Measurements from ENCODE around the gene GFAP. TPM values are rescaled to one million over a fixed set of nuclear protein-coding genes. Genes with fewer than 3 reads are reported as not detected.
A peak's percentile ranks its signal among the peaks of the same experiment; 100 is the strongest.

GFAP gene
- polyA plus RNA-seq, 6 donors from 2014 or later, result 0.30 to 0.83 (median 0.66) TPM; not detected in 1

DNA sequence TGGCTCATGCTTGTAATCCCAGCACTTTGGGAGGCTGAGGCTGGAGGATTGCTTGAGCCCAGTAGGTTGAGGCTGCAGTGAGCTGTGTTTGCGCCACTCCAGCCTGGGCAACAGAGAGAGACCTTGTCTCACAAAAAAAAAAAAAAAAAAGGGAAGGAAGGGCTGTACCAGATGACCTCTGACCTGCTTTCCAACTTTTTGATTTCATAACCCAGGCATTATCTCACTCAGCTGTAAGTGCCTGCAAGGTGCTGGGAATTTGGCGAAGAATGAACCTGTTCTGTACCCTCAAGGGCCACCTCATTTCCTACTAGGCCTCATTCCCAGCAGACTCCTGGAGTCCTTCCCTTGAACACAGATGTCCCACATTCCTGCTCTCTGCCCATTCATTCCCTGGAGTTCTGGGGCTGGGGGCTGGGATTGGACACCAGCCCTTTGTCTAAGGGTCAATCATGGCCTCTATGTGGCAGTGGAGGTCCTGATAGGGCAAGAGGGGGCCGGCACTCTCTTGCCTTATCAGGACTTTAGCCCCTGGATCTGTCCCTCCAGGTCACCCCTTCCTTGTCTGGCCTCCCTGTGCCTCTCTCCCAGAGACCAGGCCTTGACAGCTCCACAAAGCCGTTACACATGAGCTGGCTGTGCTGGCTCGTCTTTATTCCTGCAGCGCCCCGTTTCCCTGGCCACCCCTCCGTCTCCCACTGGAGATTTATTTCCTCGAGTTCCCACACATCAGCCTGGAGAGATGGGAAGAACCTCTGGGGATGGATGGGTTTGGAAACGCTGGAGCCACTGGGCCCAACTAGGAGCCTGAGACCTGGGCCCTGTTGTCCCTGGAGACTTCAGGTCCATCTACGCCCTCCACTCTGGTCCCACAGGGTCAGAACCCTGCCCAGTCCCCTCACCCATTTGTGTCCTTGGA lies 821 bp upstream of the GFAP start:
- Mint-ChIP-seq H3K36me3 (no peaks in the 10 kb centered on the region), H3K27me3 (peaks cover 19 to 54% (median 50%) of the 10 kb centered on the region in 3 donors), H3K9me3 (no peaks in the 10 kb centered on the region), H3K4me3 (no peak overlapping the region), H3K27ac (peak overlapping the region in 1 of 6 donors; percentile 74), H3K4me1 (peaks cover 15 to 20% (median 17%) of the 10 kb centered on the region in 3 donors)
- ATAC-seq (ENCODE audit: low read depth in 2 of 2) (no peak), DNase-seq (no peak)

DNA sequence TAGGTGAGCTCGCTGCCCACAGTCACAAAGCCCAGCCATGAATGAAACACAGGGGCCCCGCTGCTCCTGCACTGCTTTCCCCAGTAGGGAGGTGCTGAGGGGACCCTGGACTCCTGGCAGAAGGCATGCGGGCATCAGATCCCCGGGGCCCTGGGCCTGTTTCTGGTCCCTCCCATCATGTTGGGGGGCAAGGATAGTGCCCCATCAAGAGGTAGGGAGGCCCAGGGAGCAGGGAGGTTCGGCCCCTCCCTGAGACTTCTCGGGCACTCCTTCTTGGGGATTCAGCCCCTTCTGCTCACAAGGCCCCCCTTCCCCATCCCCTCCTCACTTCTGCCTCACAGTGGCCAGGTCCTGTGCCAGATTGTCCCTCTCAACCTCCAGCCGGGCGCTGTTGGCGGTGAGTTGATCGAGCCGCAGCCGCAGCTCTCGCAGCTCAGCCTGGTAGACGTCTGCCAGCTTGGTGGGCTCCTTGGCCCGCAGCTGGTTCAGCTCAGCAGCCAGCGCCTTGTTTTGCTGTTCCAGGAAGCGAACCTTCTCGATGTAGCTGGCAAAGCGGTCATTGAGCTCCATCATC lies 515 bp downstream of the GFAP start:
- no peak for DNase-seq
- H3K27ac Mint-ChIP-seq, result peak overlapping the region in 1 of 6 donors; percentile 80
- peaks cover 25 to 58% (median 48%) of the 10 kb centered on the region in 3 donors for H3K27me3 Mint-ChIP-seq
- no peak overlapping the region for H3K4me3 Mint-ChIP-seq
- no peaks in the 10 kb centered on the region for H3K36me3 Mint-ChIP-seq
- peaks cover 13 to 16% (median 14%) of the 10 kb centered on the region in 3 donors for H3K4me1 Mint-ChIP-seq
- H3K9me3 Mint-ChIP-seq, result no peaks in the 10 kb centered on the region
- ATAC-seq (ENCODE audit: low read depth in 2 of 2), result no peak

DNA sequence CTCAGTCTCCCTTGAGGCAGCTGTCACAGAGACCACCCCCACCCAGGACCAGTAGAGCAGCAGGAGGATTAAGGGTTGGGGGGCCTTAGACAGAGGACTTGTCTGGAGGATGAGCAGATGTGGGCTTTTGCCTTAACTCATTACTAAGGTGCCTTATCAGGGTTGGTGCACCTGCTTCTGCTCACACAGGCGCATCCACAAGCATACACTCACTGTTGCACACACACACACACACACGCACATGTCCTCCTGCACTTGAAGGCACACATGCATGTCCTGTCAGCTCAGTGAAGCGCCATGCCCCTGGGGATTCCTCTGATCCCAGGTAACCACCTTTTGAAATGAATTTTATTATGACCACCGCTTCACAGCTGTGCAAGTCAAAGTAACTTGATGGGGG lies 1.2 kb downstream of the GFAP start:
- DNase-seq (no peak), ATAC-seq (ENCODE audit: low read depth in 2 of 2) (peak in 1 of 2 donors; percentile 34)
- Mint-ChIP-seq H3K4me1 (peaks cover 13 to 16% (median 14%) of the 10 kb centered on the region in 3 donors), H3K4me3 (no peak overlapping the region), H3K27me3 (peaks cover 30 to 61% (median 53%) of the 10 kb centered on the region in 3 donors), H3K9me3 (no peaks in the 10 kb centered on the region), H3K36me3 (no peaks in the 10 kb centered on the region), H3K27ac (peak overlapping the region in 1 of 6 donors; percentile 80)

DNA sequence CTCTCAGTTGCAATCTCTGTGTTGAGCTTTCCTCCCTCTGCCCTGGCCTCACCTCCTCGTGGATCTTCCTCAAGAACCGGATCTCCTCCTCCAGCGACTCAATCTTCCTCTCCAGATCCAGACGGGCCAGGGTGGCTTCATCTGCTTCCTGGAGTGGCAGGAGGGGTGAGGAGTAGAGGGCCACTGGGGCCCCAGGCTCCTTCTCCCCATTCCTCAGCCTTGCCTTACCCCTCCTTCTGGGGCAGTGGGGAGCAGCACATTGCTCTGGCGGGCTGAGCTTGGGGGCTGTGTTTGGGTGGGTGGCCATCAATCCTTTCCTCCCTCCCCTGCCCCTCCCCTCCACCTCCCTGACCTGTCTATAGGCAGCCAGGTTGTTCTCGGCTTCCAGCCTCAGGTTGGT lies 1.6 kb downstream of the GFAP start:
- H3K4me3 Mint-ChIP-seq, result peak overlapping the region in 1 of 8 donors; percentile 43
- peak overlapping the region in 1 of 6 donors; percentile 67 for H3K27ac Mint-ChIP-seq
- H3K9me3 Mint-ChIP-seq, result no peaks in the 10 kb centered on the region
- no peak for DNase-seq
- no peak for ATAC-seq (ENCODE audit: low read depth in 2 of 2)
- H3K36me3 Mint-ChIP-seq, result no peaks in the 10 kb centered on the region
- peaks cover 13 to 16% (median 14%) of the 10 kb centered on the region in 3 donors for H3K4me1 Mint-ChIP-seq
- H3K27me3 Mint-ChIP-seq, result peaks cover 30 to 63% (median 57%) of the 10 kb centered on the region in 3 donors

DNA sequence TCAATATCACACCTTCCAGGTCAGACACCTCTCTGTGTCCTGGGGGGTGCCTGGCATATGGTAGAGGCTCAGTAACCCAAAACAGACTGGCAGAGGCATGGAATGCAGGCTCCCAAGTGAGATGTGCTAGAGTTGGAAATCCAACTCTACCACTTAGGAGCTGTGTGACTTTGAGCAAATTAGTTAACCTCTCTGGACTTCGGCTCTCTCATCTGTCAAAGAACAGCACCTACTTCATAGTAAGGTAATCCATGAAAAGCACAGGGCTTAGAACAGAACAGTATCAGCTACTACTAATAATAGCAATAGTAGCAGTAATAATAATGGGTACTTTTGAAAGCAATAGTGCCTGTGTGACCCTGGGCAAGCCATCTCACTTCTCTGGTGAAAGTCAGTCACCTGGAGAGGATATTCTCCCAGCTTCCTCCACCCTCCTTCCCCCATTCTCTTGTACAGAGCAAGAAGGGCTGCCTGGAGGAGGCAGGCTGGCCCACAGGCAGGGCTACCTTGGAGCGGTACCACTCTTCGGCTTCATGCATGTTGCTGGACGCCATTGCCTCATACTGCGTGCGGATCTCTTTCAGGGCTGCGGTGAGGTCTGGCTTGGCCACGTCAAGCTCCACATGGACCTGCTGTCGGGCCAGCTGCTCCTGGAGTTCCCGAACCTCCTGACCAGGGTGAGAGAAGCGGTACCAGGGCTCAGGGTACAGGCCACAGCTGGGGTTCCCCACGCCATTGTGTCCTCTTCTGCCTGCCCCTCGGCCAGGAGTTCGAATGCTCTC lies 2.3 kb downstream of the GFAP start:
- H3K36me3 Mint-ChIP-seq, result no peaks in the 10 kb centered on the region
- peak overlapping the region in 4 of 8 donors; percentile 0 to 54 (median 24) for H3K4me3 Mint-ChIP-seq
- H3K27ac Mint-ChIP-seq, result peak overlapping the region in 1 of 6 donors; percentile 47
- peaks cover 30 to 67% (median 62%) of the 10 kb centered on the region in 3 donors for H3K27me3 Mint-ChIP-seq
- H3K9me3 Mint-ChIP-seq, result no peaks in the 10 kb centered on the region
- peaks cover 13 to 16% (median 14%) of the 10 kb centered on the region in 3 donors for H3K4me1 Mint-ChIP-seq
- ATAC-seq (ENCODE audit: low read depth in 2 of 2) (no peak), DNase-seq (no peak)

DNA sequence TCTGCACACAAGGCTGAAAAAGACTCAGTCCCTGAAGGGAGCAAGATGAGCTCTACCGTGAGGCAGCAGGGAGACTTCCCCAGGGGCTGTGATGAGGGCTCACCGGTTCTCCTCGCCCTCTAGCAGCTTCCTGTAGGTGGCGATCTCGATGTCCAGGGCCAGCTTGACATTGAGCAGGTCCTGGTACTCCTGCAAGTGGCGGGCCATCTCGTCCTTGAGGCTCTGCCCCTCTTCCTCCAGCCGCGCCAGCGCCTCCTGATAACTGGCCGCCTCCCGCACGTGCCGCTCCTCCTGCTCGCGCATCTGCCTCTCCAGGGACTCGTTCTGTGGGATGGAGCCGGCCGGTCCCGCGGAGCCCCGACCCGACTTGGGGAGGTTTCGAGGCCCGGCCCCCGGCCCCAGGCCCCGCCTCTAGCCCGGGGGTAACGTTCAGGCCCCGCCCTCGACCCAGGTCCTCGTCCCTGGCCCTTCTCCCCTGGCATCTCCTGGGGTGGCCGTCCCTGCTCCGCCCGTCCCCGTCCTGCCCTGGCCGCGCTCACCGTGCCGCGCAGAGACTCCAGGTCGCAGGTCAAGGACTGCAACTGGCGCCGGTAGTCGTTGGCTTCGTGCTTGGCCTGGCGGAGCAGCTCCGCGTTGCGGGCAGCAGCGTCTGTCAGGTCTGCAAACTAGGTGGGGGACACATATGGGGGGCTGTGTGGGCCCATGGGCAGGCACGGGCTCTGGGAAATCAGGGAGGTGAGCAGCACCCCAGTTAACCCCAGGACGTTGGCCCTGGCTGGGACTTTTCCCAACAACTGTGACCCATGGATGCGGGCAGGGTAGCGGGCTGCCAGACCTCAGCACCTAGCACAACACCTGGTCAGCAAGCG lies 3.9 kb downstream of the GFAP start:
- H3K4me1 Mint-ChIP-seq, result peaks cover 13 to 16% (median 14%) of the 10 kb centered on the region in 3 donors
- ATAC-seq (ENCODE audit: low read depth in 2 of 2) (peak; percentile 81 to 82), DNase-seq (peak; percentile 24)
- peaks cover 30 to 64% (median 63%) of the 10 kb centered on the region in 3 donors for H3K27me3 Mint-ChIP-seq
- no peaks in the 10 kb centered on the region for H3K36me3 Mint-ChIP-seq
- peak overlapping the region in 7 of 8 donors; percentile 45 to 82 (median 66) for H3K4me3 Mint-ChIP-seq
- no peak overlapping the region for H3K27ac Mint-ChIP-seq
- H3K9me3 Mint-ChIP-seq, result no peaks in the 10 kb centered on the region

DNA sequence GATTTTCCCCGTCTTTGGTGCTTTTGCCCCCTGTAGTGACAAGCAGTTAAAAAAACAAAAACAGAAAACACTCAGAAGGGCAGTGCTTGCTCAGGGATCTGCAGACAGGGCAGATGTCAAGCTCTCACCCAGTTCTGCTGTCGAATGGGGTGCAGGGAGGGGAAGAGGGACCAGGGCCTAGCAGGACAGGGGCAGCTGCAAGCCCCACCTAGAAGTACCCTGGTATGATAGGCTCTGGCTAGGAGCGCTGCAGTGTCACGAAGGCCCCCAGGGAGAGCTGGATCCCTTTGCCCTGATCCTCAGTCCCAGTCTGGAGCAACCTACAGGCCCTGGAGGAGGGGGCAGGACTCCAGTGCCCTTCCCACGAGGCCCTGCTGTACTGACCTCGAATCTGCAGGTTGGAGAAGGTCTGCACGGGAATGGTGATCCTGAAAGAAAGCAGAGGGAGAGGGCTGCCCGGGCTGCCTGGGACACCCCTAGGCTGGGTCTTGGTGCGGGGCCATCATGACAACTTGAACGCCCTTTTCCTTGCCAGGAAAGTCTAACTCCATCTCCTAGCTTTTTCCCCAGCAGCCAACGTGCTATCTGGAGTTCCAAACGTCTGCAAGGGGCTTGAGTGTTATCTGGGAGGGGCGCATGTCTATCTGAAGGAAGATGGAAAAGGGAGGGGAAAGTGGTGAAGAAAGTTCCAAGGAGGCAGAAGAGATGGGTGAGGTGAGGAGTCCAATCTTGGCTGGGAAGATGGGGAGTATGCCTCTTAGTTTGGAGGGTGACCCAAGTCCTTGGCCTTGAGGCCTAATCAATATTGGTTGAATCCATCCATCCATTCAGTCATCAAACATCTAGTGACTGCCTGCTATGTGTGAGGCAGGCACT lies 4.8 kb downstream of the GFAP start:
- H3K9me3 Mint-ChIP-seq, result no peaks in the 10 kb centered on the region
- H3K4me3 Mint-ChIP-seq, result peak overlapping the region in 5 of 8 donors; percentile 37 to 82 (median 60)
- ATAC-seq (ENCODE audit: low read depth in 2 of 2) (no peak), DNase-seq (no peak)
- peaks cover 13 to 16% (median 14%) of the 10 kb centered on the region in 3 donors for H3K4me1 Mint-ChIP-seq
- H3K27ac Mint-ChIP-seq, result no peak overlapping the region
- H3K27me3 Mint-ChIP-seq, result peaks cover 30 to 65% (median 63%) of the 10 kb centered on the region in 3 donors
- H3K36me3 Mint-ChIP-seq, result no peaks in the 10 kb centered on the region

DNA sequence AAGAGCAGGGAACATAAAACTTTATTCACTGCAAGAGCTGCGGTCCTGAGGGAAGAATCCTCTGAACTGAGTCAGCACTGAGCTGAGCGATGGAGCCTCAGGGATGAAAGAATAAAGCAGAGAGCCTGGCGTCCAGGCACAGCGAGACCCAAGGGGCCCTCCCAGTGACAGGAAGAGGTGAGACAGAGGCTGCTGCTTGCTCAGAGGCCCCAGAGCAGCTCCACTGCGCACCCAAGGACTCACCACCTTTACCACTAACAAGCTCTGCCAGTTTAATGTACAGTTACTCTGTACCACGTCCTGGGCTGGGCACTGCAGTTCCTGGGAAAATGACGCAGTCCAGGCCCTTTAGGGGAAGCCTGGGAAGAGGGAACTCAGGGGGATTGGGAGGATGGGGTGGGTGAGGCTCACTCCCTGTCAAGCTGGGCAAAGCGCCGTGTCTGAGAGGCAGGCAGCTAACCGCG lies 5.6 kb downstream of the GFAP start:
- DNase-seq (no peak), ATAC-seq (ENCODE audit: low read depth in 2 of 2) (no peak)
- H3K36me3 Mint-ChIP-seq, result no peaks in the 10 kb centered on the region
- peaks cover 36 to 66% (median 61%) of the 10 kb centered on the region in 3 donors for H3K27me3 Mint-ChIP-seq
- peak overlapping the region in 1 of 8 donors; percentile 42 for H3K4me3 Mint-ChIP-seq
- no peaks in the 10 kb centered on the region for H3K9me3 Mint-ChIP-seq
- no peak overlapping the region for H3K27ac Mint-ChIP-seq
- peaks cover 13 to 15% (median 14%) of the 10 kb centered on the region in 3 donors for H3K4me1 Mint-ChIP-seq

DNA sequence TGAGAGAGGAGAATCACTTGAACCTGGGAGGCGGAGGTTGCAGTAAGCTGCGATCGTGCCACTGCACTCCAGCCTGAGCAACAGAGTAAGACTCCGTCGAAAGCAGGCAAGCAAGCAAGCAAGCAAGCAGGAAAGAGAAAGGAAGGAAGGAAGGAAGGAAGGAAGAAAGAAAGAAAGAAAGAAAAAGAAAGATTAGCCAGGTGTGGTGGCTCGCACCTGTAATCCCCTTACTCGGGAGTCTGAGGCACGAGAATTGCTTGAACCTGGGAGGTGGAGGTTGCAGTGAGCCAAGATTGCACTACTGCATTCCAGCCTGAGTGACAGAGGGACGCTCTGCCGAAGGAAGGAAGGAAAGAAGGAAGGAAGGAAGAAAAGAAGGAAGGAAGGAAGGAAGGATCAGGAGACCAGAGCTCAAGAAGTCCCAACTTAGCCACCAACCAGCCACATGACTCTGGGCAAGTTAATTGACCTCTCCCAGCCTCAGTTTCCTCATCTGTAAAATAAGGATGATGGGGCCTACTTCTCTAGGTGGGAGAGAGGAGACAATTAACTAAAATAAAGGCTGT lies 6.5 kb downstream of the GFAP start:
- no peak for DNase-seq
- H3K4me1 Mint-ChIP-seq, result peaks cover 10 to 13% (median 12%) of the 10 kb centered on the region in 3 donors
- peaks cover 32 to 58% (median 55%) of the 10 kb centered on the region in 3 donors for H3K27me3 Mint-ChIP-seq
- ATAC-seq (ENCODE audit: low read depth in 2 of 2), result no peak
- H3K9me3 Mint-ChIP-seq, result no peaks in the 10 kb centered on the region
- no peak overlapping the region for H3K4me3 Mint-ChIP-seq
- H3K36me3 Mint-ChIP-seq, result no peaks in the 10 kb centered on the region
- H3K27ac Mint-ChIP-seq, result no peak overlapping the region

DNA sequence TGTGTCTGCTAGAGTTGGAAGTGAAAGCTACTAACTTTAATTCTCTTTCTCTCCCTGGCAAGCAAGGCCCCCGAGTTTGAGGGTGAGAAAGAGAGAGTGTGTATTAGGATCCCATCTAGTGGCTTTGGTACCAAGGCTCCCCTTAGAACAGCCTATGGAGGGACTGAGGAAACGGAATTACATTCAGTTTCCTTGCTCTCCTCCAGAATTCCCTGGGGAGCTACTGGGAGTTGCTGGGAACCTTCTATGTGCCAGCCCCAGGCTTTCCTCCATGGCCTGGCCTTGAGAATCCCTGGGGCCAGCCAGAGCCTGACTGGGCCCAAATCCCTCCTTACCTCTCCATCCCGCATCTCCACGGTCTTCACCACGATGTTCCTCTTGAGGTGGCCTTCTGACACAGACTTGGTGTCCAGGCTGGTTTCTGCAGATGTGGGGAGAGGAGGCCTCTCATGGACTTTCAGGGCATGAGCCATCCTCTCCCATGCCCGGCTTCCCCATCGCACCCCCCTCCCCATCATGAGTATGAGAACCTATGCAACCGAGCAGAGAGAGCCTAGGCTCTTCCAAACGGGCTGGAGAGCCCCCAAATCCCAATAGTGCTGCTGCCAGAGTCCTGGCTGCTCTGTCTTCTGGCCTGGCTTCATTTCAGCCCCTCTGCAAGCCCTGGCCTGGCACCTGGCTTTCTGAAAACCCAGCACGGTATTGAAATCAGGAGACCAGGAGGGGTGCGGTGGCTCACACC lies 7.4 kb downstream of the GFAP start:
- ATAC-seq (ENCODE audit: low read depth in 2 of 2), result no peak
- H3K36me3 Mint-ChIP-seq, result no peaks in the 10 kb centered on the region

More for the DNA sequence above, 7.4 kb downstream of the GFAP start:
- H3K27me3 Mint-ChIP-seq, result peaks cover 26 to 55% (median 45%) of the 10 kb centered on the region in 3 donors
- H3K27ac Mint-ChIP-seq, result no peak overlapping the region
- H3K4me3 Mint-ChIP-seq, result no peak overlapping the region
- no peaks in the 10 kb centered on the region for H3K9me3 Mint-ChIP-seq
- no peak for DNase-seq
- peaks cover 10 to 12% (median 11%) of the 10 kb centered on the region in 3 donors for H3K4me1 Mint-ChIP-seq

Measured in naive B cell (primary cell).